Measurements from ENCODE around the gene CTBP2.
A peak's percentile ranks its signal among the peaks of the same experiment; 100 is the strongest.
"Not testable (repeated sequence)": the region's sequence is repeated elsewhere in the genome, so short reads cannot be mapped to it uniquely, and the experiment has no call there.

The CTBP2 gene

DNA sequence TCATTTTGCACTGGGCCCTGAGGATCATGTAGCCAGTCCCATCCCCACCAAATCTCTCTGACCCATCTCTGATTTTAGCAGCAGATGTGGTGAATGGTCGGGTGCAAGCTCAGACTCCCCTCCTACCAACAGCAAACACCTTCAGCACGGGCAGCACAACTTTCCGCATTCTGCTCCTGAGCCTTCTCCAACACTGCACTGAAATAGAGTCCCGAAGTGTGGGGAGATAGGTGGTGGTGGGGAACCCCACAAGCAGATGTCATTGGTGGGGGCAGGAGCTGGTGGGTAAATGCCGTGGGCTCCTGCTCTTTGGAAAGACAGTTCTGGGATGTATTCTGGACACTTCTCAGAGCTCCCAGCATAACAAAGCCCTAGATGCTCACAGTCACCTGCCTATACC, 9.6 kb upstream of the CTBP2 start:
- Mint-ChIP-seq H3K36me3 (ENCODE audit: low read depth) (no peaks in the 10 kb centered on the region), H3K4me1 (peaks cover 10% of the 10 kb centered on the region), H3K27me3 (ENCODE audit: low read depth, poor library complexity) (peaks cover 5% of the 10 kb centered on the region), H3K4me3 (no peak overlapping the region), H3K9me3 (no peaks in the 10 kb centered on the region), H3K27ac (no peak overlapping the region)
- no peak for DNase-seq
- no peak for TF ChIP-seq CTCF (IDR thresholded peaks at IDR 0.05)

GRCh38 chr10:125169279-125169678, 8.9 kb upstream of the CTBP2 start:
- H3K4me1 Mint-ChIP-seq: peaks cover 13% of the 10 kb centered on the region
- H3K4me3 Mint-ChIP-seq: no peak overlapping the region
- H3K27me3 Mint-ChIP-seq (ENCODE audit: low read depth, poor library complexity): peaks cover 5% of the 10 kb centered on the region
- no peaks in the 10 kb centered on the region for H3K9me3 Mint-ChIP-seq
- H3K36me3 Mint-ChIP-seq (ENCODE audit: low read depth): no peaks in the 10 kb centered on the region
- no peak overlapping the region for H3K27ac Mint-ChIP-seq
- no peak for DNase-seq
- TF ChIP-seq CTCF (IDR thresholded peaks at IDR 0.05): no peak

DNA sequence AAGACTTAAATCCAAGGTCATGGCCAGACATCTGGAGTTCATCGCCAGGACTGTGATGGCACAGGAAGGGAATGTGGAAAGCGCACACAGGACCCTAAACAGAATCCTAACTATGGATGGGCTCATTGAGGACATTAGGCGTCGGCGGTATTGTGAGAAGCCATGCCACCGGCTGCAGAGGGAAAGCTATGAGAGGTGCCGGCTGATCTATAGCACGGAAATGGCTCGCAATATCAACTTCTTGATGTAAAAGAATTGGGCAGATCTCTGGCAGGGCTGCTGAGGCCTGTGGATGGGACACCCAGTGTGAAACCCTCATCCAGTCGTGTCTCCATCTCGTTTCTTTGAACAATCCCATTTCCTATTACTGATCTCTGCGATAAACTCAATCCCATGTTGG, 6.3 kb upstream of the CTBP2 start:
- no peak overlapping the region for H3K4me3 Mint-ChIP-seq
- H3K27ac Mint-ChIP-seq: no peak overlapping the region
- H3K9me3 Mint-ChIP-seq: no peaks in the 10 kb centered on the region
- no peak for TF ChIP-seq CTCF (IDR thresholded peaks at IDR 0.05)
- DNase-seq: no peak
- peaks cover 5% of the 10 kb centered on the region for H3K27me3 Mint-ChIP-seq (ENCODE audit: low read depth, poor library complexity)
- peaks cover 27% of the 10 kb centered on the region for H3K4me1 Mint-ChIP-seq
- H3K36me3 Mint-ChIP-seq (ENCODE audit: low read depth): no peaks in the 10 kb centered on the region

GRCh38 chr10:125165584-125166573, 5.5 kb upstream of the CTBP2 start:
- H3K4me1 Mint-ChIP-seq: peaks cover 27% of the 10 kb centered on the region
- H3K9me3 Mint-ChIP-seq: no peaks in the 10 kb centered on the region
- no peak for DNase-seq
- H3K36me3 Mint-ChIP-seq (ENCODE audit: low read depth): no peaks in the 10 kb centered on the region
- no peak overlapping the region for H3K4me3 Mint-ChIP-seq
- no peak overlapping the region for H3K27ac Mint-ChIP-seq
- TF ChIP-seq CTCF (IDR thresholded peaks at IDR 0.05): no peak
- peaks cover 5% of the 10 kb centered on the region for H3K27me3 Mint-ChIP-seq (ENCODE audit: low read depth, poor library complexity)

DNA sequence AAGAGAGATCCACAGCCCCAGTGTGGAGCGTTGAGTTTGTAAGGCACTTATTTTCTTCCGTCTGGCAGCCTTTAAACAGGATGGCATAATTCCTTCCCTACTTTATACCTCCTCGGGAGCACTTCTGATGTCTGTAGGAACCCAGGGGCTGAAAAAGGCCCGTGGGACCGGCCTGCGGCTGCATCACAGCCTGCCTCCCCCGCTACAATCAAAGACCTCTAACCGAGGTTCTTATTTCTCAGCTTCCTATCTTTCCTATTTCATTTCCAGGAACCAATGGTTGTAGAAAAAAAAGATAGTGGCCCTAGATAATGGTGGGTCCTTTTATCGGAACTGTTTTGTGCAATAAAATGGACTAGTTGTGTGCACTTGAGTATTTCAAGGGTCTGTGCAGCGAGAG, 4.1 kb upstream of the CTBP2 start:
- H3K27ac Mint-ChIP-seq: no peak overlapping the region
- H3K9me3 Mint-ChIP-seq: no peaks in the 10 kb centered on the region
- peak overlapping the region; percentile 9 for H3K4me3 Mint-ChIP-seq
- DNase-seq: no peak
- no peak for TF ChIP-seq CTCF (IDR thresholded peaks at IDR 0.05)
- peaks cover 27% of the 10 kb centered on the region for H3K4me1 Mint-ChIP-seq
- peaks cover 5% of the 10 kb centered on the region for H3K27me3 Mint-ChIP-seq (ENCODE audit: low read depth, poor library complexity)
- H3K36me3 Mint-ChIP-seq (ENCODE audit: low read depth): no peaks in the 10 kb centered on the region

DNA sequence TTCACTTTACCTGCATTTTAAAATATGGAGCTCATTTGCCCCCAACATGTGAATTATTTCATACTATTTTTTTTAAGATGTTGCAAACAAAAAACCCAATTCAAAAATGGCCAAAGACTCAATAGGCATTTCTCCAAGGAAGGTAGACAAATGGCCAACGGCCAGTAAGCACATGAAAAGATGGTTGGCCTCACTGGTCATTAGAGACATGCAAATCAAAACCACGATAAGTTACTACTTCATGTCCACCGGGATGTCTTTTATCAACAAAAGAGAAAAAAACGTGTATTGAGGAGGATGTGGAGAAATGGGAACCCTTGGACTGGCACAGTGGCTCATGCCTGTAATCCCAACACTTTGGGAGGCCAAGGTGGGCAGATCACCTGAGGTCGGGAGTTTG, 3.4 kb upstream of the CTBP2 start:
- H3K4me1 Mint-ChIP-seq: peaks cover 27% of the 10 kb centered on the region
- no peak for DNase-seq
- no peak for TF ChIP-seq CTCF (IDR thresholded peaks at IDR 0.05)

GRCh38 chr10:125163312-125163711, 2.9 kb upstream of the CTBP2 start:
- H3K27me3 Mint-ChIP-seq (ENCODE audit: low read depth, poor library complexity); H3K4me3 Mint-ChIP-seq; H3K36me3 Mint-ChIP-seq (ENCODE audit: low read depth); DNase-seq; H3K27ac Mint-ChIP-seq; H3K9me3 Mint-ChIP-seq: not testable (repeated sequence)
- peaks cover 31% of the 10 kb centered on the region for H3K4me1 Mint-ChIP-seq

More for the DNA sequence above, 3.4 kb upstream of the CTBP2 start:
- Mint-ChIP-seq H3K27ac (no peak overlapping the region), H3K9me3 (no peaks in the 10 kb centered on the region), H3K4me3 (no peak overlapping the region), H3K27me3 (ENCODE audit: low read depth, poor library complexity) (peaks cover 4% of the 10 kb centered on the region), H3K36me3 (ENCODE audit: low read depth) (no peaks in the 10 kb centered on the region)

Measured in nephron progenitor cell (in vitro differentiated cells).